ENCODE results near the gene EDNRA.

The EDNRA gene

DNA sequence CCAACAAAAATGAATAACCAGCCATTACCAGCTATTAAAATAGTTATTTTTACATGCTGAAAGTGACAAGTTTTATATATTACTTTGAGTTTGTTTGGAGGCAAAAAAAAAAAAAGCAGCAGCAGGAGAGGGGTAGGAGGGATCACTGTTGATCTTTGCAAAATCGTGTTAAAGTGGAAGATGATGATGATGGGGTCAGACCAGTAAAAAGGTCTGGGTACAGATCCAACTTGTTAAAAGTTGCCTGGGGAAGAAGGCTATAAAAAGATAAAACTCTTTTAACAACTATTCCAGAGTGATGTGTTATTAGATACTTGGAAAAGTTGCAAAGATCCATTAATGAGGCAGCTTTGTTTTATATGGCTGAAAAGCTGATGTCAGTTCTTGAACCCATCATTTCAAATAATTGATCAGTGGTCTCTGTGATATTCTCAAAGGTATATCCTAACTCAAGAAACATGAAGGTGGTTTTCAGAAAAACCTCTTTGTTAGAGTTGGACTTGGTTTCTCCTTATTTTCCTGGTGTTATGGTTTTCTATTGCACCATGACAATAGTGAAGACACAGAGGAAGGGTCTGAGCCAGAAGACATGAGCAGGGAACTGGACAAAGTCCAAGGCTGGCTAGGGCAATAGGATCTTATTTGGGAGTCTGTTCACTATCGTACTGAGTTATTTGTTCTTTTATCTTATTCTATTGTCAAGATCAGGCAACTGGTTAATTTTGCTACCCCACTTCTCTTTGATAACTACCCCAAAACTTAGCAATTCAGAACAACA is 44.8 kb downstream of the EDNRA start:
- no peak for TF ChIP-seq FOXP2 (optimal IDR thresholded peaks at IDR 0.05; ENCODE audit: borderline replicate concordance, extremely low read depth, extremely low read length, insufficient read depth)
- no peak for TF ChIP-seq REST (IDR thresholded peaks at IDR 0.05; ENCODE audit: insufficient read depth in 1 of 2, low read depth in 2 of 2, low read length in 2 of 2)
- TF ChIP-seq TAF1 (IDR thresholded peaks at IDR 0.05; ENCODE audit: borderline replicate concordance, insufficient read depth, low read length), result no peak
- no peak for TF ChIP-seq SIN3A (IDR thresholded peaks at IDR 0.05; ENCODE audit: borderline replicate concordance, insufficient read depth, low read length)
- TF ChIP-seq POLR2AphosphoS5 (IDR thresholded peaks at IDR 0.05; ENCODE audit: low read depth, low read length), result no peak

GRCh38 chr4:147526272-147526654 is 45.4 kb downstream of the EDNRA start:
- TF ChIP-seq REST (IDR thresholded peaks at IDR 0.05; ENCODE audit: insufficient read depth in 1 of 2, low read depth in 2 of 2, low read length in 2 of 2) (no peak), POLR2AphosphoS5 (IDR thresholded peaks at IDR 0.05; ENCODE audit: low read depth, low read length) (no peak), TAF1 (IDR thresholded peaks at IDR 0.05; ENCODE audit: borderline replicate concordance, insufficient read depth, low read length) (no peak), FOXP2 (optimal IDR thresholded peaks at IDR 0.05; ENCODE audit: borderline replicate concordance, extremely low read depth, extremely low read length, insufficient read depth) (no peak), SIN3A (IDR thresholded peaks at IDR 0.05; ENCODE audit: borderline replicate concordance, insufficient read depth, low read length) (no peak)

DNA sequence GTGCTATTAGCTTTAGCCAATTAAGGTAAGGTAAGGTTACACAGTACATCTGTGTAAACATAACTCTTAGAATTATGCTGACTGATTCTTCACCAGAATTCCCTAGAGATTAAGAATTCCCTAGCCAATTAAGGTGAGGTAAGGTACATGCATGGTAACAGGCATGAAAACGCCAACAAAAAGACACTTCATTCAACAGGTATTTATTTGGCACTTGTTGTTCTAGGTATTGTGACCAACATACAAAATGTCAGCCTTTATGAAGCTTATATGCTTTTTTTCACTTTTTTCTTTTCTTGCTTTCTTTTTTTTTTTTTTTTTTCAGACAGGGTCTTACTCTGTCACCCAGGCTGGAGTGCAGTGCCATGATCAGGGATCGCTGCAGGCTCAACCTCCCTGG is 47.2 kb downstream of the EDNRA start:
- TF ChIP-seq REST (IDR thresholded peaks at IDR 0.05; ENCODE audit: insufficient read depth in 1 of 2, low read depth in 2 of 2, low read length in 2 of 2), result no peak
- no peak for TF ChIP-seq TAF1 (IDR thresholded peaks at IDR 0.05; ENCODE audit: borderline replicate concordance, insufficient read depth, low read length)
- no peak for TF ChIP-seq POLR2AphosphoS5 (IDR thresholded peaks at IDR 0.05; ENCODE audit: low read depth, low read length)
- TF ChIP-seq FOXP2 (optimal IDR thresholded peaks at IDR 0.05; ENCODE audit: borderline replicate concordance, extremely low read depth, extremely low read length, insufficient read depth), result no peak
- TF ChIP-seq SIN3A (IDR thresholded peaks at IDR 0.05; ENCODE audit: borderline replicate concordance, insufficient read depth, low read length), result no peak

- TF ChIP-seq POLR2AphosphoS5 (IDR thresholded peaks at IDR 0.05; ENCODE audit: low read depth, low read length) (no peak), REST (IDR thresholded peaks at IDR 0.05; ENCODE audit: insufficient read depth in 1 of 2, low read depth in 2 of 2, low read length in 2 of 2) (no peak), FOXP2 (optimal IDR thresholded peaks at IDR 0.05; ENCODE audit: borderline replicate concordance, extremely low read depth, extremely low read length, insufficient read depth) (no peak), SIN3A (IDR thresholded peaks at IDR 0.05; ENCODE audit: borderline replicate concordance, insufficient read depth, low read length) (no peak), TAF1 (IDR thresholded peaks at IDR 0.05; ENCODE audit: borderline replicate concordance, insufficient read depth, low read length) (no peak)
These were observed 49.2 kb downstream of the EDNRA start for GRCh38 chr4:147530134-147530533.

Data from PFSK-1 (cell line).